Neural crest cell (in vitro differentiated cells): ENCODE data around the gene PTPRG. TPM values are rescaled to one million over a fixed set of nuclear protein-coding genes. Genes with fewer than 3 reads are reported as not detected.

ENCODE experiments used
- DNase-seq: peaks from one replicate; pipeline ENCODE4 v3.0.0; 2021; ENCODE audit warnings: low read depth, mixed read lengths, low spot score
- H3K27ac Mint-ChIP-seq: one replicate; pipeline ENCODE4 v1.8.0; 2021; ENCODE audit warnings: mild to moderate bottlenecking, mixed read lengths; ENCODE audit not compliant: unreplicated experiment
- H3K27me3 Mint-ChIP-seq: 2 replicates; pipeline ENCODE4 v1.8.0; 2021; ENCODE audit warnings: low read depth, mild to moderate bottlenecking, mixed read lengths
- H3K36me3 Mint-ChIP-seq: 2 replicates; pipeline ENCODE4 v1.8.0; 2021; ENCODE audit warnings: low read depth, mild to moderate bottlenecking, mixed read lengths
- H3K4me1 Mint-ChIP-seq: 2 replicates; pipeline ENCODE4 v1.8.0; 2021; ENCODE audit warnings: mixed read lengths
- H3K4me3 Mint-ChIP-seq: one replicate; pipeline ENCODE4 v1.8.0; 2021; ENCODE audit warnings: mild to moderate bottlenecking, mixed read lengths
- H3K9me3 Mint-ChIP-seq: 2 replicates; pipeline ENCODE4 v1.8.0; 2021; ENCODE audit warnings: mixed read lengths
- total RNA-seq: library from RNA; stranded (reverse); gene quantifications from 2 replicates; pipeline ENCODE4 v1.2.1, GENCODE V29; 2021
- TF ChIP-seq, protein P1 (sequence below): fragments of 200-600 bp; sonication (generic); conservative IDR thresholded peaks from 2 replicates; pipeline ENCODE4 v1.5.0; 2021; ENCODE audit warnings: antibody characterized with exemption, mild to moderate bottlenecking

Gene PTPRG
- total RNA-seq, 1 donor from 2014 or later: 41.2 TPM

GRCh38 chr3:61956236-61956635 lies 394.9 kb downstream of the PTPRG start:
- Mint-ChIP-seq H3K4me1 (peaks cover 1% of the 10 kb centered on the region), H3K4me3 (no peak overlapping the region), H3K27ac (no peak overlapping the region), H3K27me3 (no peaks in the 10 kb centered on the region), H3K9me3 (no peaks in the 10 kb centered on the region), H3K36me3 (no peaks in the 10 kb centered on the region)
- TF ChIP-seq, protein P1, sequence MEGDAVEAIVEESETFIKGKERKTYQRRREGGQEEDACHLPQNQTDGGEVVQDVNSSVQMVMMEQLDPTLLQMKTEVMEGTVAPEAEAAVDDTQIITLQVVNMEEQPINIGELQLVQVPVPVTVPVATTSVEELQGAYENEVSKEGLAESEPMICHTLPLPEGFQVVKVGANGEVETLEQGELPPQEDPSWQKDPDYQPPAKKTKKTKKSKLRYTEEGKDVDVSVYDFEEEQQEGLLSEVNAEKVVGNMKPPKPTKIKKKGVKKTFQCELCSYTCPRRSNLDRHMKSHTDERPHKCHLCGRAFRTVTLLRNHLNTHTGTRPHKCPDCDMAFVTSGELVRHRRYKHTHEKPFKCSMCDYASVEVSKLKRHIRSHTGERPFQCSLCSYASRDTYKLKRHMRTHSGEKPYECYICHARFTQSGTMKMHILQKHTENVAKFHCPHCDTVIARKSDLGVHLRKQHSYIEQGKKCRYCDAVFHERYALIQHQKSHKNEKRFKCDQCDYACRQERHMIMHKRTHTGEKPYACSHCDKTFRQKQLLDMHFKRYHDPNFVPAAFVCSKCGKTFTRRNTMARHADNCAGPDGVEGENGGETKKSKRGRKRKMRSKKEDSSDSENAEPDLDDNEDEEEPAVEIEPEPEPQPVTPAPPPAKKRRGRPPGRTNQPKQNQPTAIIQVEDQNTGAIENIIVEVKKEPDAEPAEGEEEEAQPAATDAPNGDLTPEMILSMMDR: no peak
- DNase-seq: no peak

- Mint-ChIP-seq H3K36me3 (no peaks in the 10 kb centered on the region), H3K27me3 (no peaks in the 10 kb centered on the region), H3K4me3 (no peak overlapping the region), H3K4me1 (no peaks in the 10 kb centered on the region), H3K27ac (no peak overlapping the region), H3K9me3 (no peaks in the 10 kb centered on the region)
- TF ChIP-seq, protein P1: no peak
- DNase-seq: no peak
These were observed 395.9 kb downstream of the PTPRG start for GRCh38 chr3:61957259-61957658.

DNA sequence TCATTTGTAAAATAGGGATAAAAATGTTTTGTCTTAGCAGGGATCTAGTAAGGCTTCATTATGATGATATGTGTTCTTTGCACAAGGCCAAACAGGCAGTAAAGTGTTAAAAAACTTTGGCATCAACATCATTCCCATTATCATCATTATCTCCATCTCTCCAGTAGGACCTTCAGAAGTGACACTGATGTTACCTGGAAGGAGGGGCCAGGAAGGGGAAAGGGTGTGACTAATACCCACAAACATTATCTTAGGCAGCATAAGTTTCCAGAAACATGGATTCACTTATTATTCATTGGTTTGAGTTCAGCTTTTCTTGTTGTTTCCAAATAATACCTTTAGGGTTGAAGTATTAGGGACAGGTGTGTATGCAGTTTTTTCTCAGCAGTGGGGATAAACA lies 399.6 kb downstream of the PTPRG start:
- TF ChIP-seq, protein P1: no peak
- Mint-ChIP-seq H3K27ac (no peak overlapping the region), H3K4me1 (peaks cover 6% of the 10 kb centered on the region), H3K9me3 (no peaks in the 10 kb centered on the region), H3K4me3 (no peak overlapping the region), H3K36me3 (no peaks in the 10 kb centered on the region), H3K27me3 (no peaks in the 10 kb centered on the region)
- no peak for DNase-seq

GRCh38 chr3:61961900-61962299 lies 400.5 kb downstream of the PTPRG start:
- TF ChIP-seq, protein P1: no peak
- no peaks in the 10 kb centered on the region for H3K27me3 Mint-ChIP-seq
- DNase-seq: no peak
- peaks cover 6% of the 10 kb centered on the region for H3K4me1 Mint-ChIP-seq
- no peak overlapping the region for H3K4me3 Mint-ChIP-seq
- no peaks in the 10 kb centered on the region for H3K36me3 Mint-ChIP-seq
- no peak overlapping the region for H3K27ac Mint-ChIP-seq
- no peaks in the 10 kb centered on the region for H3K9me3 Mint-ChIP-seq

DNA sequence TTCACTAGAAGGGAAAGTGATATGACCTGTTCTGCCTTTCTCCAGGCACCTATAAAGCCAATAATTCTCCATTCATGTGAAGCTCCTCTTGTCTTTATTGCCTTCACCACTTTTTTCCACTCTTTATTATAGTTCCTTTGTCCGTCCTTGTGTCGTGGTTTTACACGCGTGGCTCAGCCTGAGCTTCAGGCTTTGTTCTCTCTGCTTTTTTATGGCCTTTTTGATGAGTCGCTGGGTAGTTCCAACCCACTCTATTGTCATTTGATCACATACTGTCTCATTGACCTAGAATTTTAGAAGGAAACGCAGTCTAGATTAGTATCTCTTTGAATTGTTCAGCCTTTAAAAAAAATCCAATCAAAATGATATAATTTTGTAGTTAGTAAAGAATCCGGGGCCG lies 403.2 kb downstream of the PTPRG start:
- Mint-ChIP-seq H3K9me3 (no peaks in the 10 kb centered on the region), H3K4me3 (no peak overlapping the region), H3K36me3 (no peaks in the 10 kb centered on the region), H3K27ac (no peak overlapping the region), H3K4me1 (peaks cover 6% of the 10 kb centered on the region), H3K27me3 (no peaks in the 10 kb centered on the region)
- TF ChIP-seq, protein P1: no peak
- DNase-seq: no peak

GRCh38 chr3:61965770-61966131 lies 404.4 kb downstream of the PTPRG start:
- TF ChIP-seq, protein P1: no peak
- Mint-ChIP-seq H3K4me1 (peaks cover 6% of the 10 kb centered on the region), H3K27me3 (no peaks in the 10 kb centered on the region), H3K36me3 (no peaks in the 10 kb centered on the region), H3K27ac (no peak overlapping the region), H3K9me3 (no peaks in the 10 kb centered on the region), H3K4me3 (no peak overlapping the region)
- DNase-seq: no peak
